Activated CD4-positive, alpha-beta T cell treated with anti-CD3 and anti-CD28 coated beads for 36 hours (primary cell): ENCODE results near the gene SUFU. TPM values are rescaled to one million over a fixed set of nuclear protein-coding genes. Genes with fewer than 3 reads are reported as not detected.
"Not testable (repeated sequence)": the region's sequence is repeated elsewhere in the genome, so short reads cannot be mapped to it uniquely, and the experiment has no call there.

Experiments
- ATAC-seq: fragments of 200-7000 bp; cut with Tn5 transposase; one replicate; pipeline ENCODE4 v1.10.0; 2021; ENCODE audit warnings: mild to moderate bottlenecking, moderate library complexity
- CTCF ChIA-PET: fragments of 350-600 bp; sonication (Branson Sonifier 250); formaldehyde crosslinking; loops from one replicate; lab custom pipeline; 2021; ENCODE audit warnings: antibody characterized with exemption; lab: Charles Lee
- POLR2A ChIA-PET: fragments of 350-600 bp; sonication (Branson Sonifier 250); formaldehyde crosslinking; loops from one replicate; lab custom pipeline; 2021; ENCODE audit warnings: antibody characterized with exemption, inconsistent platforms; lab: Charles Lee
- DNase-seq: peaks from one replicate; pipeline ENCODE4 v3.0.0-alpha.2; 2020
- H3K27ac Mint-ChIP-seq: one replicate; pipeline ENCODE4 v1.8.0; 2021; ENCODE audit warnings: mixed read lengths
- H3K27me3 Mint-ChIP-seq: one replicate; pipeline ENCODE4 v1.8.0; 2021; ENCODE audit warnings: mixed read lengths
- H3K36me3 Mint-ChIP-seq: one replicate; pipeline ENCODE4 v1.8.0; 2021; ENCODE audit warnings: low read depth, mixed read lengths
- H3K4me1 Mint-ChIP-seq: one replicate; pipeline ENCODE4 v1.8.0; 2021; ENCODE audit warnings: mixed read lengths
- H3K4me3 Mint-ChIP-seq: one replicate; pipeline ENCODE4 v1.8.0; 2021; ENCODE audit warnings: mild to moderate bottlenecking, moderate library complexity, mixed read lengths
- H3K9me3 Mint-ChIP-seq: one replicate; pipeline ENCODE4 v1.8.0; 2021; ENCODE audit warnings: low read depth, mixed read lengths
- intact Hi-C, 2 experiments: fragments of 100-400 bp; cut with DNase I in 1 of 2; cut with micrococcal nuclease in 1 of 2; formaldehyde crosslinking; loops; one replicate each; pipeline versions ENCODE4 v1.14.2 to v1.15.1; 2022 to 2024; cut with DNase I, micrococcal nuclease
- total RNA-seq, 2 experiments: library from RNA; stranded (reverse); gene quantifications; one replicate each; pipeline ENCODE4 v1.2.3, GENCODE V29; 2021

The SUFU gene
- total RNA-seq, 2 experiments from 2014 or later = 8.4 to 9.5 TPM

DNA sequence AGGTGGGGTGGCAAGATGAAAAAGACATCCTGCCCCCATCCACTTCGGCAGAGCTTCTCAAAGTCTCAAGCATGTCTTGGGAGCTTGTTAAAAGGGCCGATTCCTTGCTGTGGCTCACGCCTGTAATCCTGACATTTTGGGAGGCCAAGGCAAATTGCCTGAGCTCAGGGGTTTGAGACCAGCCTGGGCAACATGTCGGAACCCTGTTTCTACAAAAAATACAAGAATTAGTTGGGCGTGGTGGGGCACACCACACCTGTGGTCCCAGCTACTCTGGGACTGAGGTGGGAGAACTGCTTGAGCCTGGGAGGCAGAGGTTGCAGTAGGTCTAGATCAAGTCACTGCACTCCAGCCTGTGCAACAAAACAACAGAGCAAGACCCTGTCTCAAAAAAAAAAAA, 155.0 kb downstream of the SUFU start:
- H3K27me3 Mint-ChIP-seq = no peaks in the 10 kb centered on the region
- DNase-seq (no peak), ATAC-seq (no peak)
- peaks cover 14% of the 10 kb centered on the region for H3K36me3 Mint-ChIP-seq
- peaks cover 45% of the 10 kb centered on the region for H3K4me1 Mint-ChIP-seq
- ChIA-PET POLR2A (interaction anchor here (1.1 kb wide), 1 partner anchor 16 kb away, joined by 3 read pairs; no protein-coding TSS in a partner anchor), CTCF (interaction anchor here (0.7 to 4.1 kb wide), 2 partner anchors 14 to 112 kb away, joined by 3 to 11 read pairs; partner anchors contain the start of gene TRIM8)
- intact Hi-C loops = no loop called here
- no peaks in the 10 kb centered on the region for H3K9me3 Mint-ChIP-seq
- peak overlapping the region; percentile 64 for H3K27ac Mint-ChIP-seq
- H3K4me3 Mint-ChIP-seq = no peak overlapping the region

DNA sequence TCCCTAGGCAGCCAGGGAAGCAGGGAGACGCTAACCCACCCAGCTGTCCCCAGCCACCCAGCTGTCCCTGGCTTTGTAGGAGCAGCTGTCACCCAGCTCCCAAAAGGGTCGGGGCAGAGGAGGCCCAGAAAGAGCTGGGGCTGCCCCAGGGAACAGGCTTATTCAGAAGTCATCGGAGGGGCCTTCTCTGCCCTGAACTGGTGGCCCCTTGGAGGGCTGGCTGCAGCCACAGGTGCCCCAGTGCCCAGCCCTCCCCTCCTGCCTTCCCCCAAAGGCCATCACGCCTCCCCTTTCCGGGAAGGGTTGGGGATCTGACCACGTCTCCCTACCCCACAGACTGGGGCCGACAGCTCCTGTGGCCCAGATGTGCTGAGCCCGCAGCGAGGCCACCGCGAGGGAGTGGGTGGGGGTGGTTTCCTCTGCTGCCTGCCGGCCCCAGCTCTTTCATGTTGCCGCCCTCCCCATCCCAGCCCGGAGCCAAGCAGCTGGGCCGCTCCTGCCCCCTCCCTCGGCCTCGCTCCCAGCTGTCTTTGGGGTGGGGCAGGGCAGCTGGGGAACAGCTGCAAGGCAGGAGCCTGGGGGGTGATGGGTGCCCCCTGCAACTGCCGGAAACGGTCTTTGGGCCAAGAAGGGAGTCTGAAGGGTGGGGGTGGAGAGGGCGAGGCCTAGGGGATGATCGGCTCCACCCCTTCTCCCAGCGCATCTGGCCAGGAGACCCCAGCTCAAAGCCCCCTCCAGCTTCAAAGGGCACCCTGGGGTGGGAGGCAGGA, 157.3 kb downstream of the SUFU start:
- Mint-ChIP-seq H3K4me3 (peak overlapping the region; percentile 48), H3K27me3 (no peaks in the 10 kb centered on the region), H3K27ac (peak overlapping the region; percentile 80), H3K9me3 (no peaks in the 10 kb centered on the region), H3K4me1 (peaks cover 45% of the 10 kb centered on the region), H3K36me3 (peaks cover 13% of the 10 kb centered on the region)
- intact Hi-C loops = loop anchor here (1.0 kb wide), 1 partner anchor 15 kb away; no protein-coding TSS in a partner anchor
- CTCF ChIA-PET = interaction anchor here (0.6 to 1.6 kb wide), 4 partner anchors 11 to 51 kb away, joined by 3 to 12 read pairs (median 3); no protein-coding TSS in a partner anchor
- POLR2A ChIA-PET = interaction anchor here (0.6 to 1.4 kb wide), 3 partner anchors 15 to 123 kb away, joined by 4 to 9 read pairs (median 6); partner anchors contain the start of genes ARL3 and SFXN2
- ATAC-seq (peak; percentile 82), DNase-seq (peak; percentile 88)

DNA sequence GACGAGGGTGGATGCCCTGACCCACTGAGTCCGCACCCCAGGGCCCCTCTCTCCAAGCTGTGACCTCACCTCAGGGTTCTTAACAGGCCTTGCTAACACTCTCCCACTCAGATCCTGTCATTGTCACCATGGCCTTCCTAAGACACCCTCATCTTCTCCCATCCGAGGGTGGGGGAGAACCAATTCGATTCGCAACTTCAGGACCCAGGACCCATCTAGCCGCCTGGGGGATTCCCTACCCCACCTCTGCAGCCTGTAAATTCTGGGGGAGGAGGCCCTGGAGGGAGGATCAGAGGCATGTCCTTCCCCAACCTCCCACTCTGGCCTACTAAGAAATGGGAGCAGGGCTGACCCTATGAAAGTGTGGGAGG, 157.9 kb downstream of the SUFU start:
- Mint-ChIP-seq H3K4me1 (peaks cover 45% of the 10 kb centered on the region), H3K36me3 (peaks cover 13% of the 10 kb centered on the region), H3K4me3 (peak overlapping the region; percentile 48), H3K27me3 (no peaks in the 10 kb centered on the region), H3K9me3 (no peaks in the 10 kb centered on the region), H3K27ac (peak overlapping the region; percentile 80)
- intact Hi-C loops = loop anchor here (1.0 kb wide), 1 partner anchor 15 kb away; no protein-coding TSS in a partner anchor
- CTCF ChIA-PET = interaction anchor here (0.6 to 1.6 kb wide), 4 partner anchors 12 to 50 kb away, joined by 3 to 12 read pairs (median 3); no protein-coding TSS in a partner anchor
- peak; percentile 53 for ATAC-seq
- POLR2A ChIA-PET = interaction anchor here (1.4 kb wide), 1 partner anchor 52 kb away, joined by 6 read pairs; the partner anchor contains the start of genes ARL3 and SFXN2
- no peak for DNase-seq

DNA sequence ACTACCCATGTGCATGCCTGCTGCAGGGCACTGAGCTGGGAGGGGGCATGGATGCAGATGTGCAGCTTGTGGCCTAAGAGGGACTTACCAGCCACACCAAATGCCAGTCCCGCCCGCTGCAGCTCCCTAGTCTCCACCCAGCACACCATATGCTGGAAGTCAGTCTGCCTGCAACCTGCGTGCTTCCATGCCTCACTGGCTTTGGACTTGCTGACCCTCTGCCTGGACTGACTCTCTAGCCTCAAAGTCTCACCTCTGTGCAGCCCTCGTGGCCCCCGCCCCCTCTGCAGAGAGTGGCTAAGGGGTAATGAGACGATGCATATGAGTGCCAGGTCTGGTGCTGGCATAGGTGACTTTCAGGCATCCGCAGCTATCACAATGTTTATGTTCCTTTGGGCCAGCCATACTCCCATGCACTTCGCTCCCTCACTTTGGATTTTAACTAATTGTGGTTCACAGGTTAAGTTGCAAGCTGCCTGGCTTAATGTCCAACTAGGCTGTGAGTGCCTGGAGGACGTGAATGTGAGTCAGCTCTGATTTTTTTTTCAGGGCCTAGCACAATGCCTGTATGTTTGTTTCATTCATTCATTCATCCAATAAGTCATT, 162.2 kb downstream of the SUFU start:
- no peaks in the 10 kb centered on the region for H3K36me3 Mint-ChIP-seq
- intact Hi-C loops = no loop called here
- H3K4me3 Mint-ChIP-seq = no peak overlapping the region
- ChIA-PET POLR2A (interaction anchor here (0.6 kb wide), 1 partner anchor 46 kb away, joined by 8 read pairs; no protein-coding TSS in a partner anchor), CTCF (interaction anchor here (1.1 to 1.5 kb wide), 3 partner anchors 18 to 31 kb away, joined by 4 to 5 read pairs (median 4); no protein-coding TSS in a partner anchor)
- no peak for ATAC-seq
- peaks cover 26% of the 10 kb centered on the region for H3K4me1 Mint-ChIP-seq
- no peak for DNase-seq
- no peaks in the 10 kb centered on the region for H3K27me3 Mint-ChIP-seq
- no peak overlapping the region for H3K27ac Mint-ChIP-seq
- H3K9me3 Mint-ChIP-seq = no peaks in the 10 kb centered on the region

DNA sequence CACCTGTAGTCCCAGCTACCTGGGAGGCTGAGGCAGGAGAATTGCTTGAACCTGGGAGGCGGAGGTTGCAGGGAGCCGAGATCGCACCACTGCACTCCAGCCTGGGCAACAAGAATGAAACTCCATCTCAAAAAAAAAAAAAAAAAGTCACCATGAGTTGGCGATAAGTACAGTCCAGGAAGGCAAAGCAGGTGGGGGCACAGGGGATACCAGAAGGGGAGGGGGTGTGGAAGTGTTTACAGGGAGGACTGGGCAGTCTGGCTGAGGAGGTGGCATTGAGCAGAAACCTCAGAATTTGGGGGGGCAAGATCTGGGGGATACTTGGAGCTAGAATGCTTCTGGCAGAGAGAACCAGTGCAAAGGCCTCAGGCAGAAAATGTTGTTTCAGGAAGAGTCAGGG, 163.6 kb downstream of the SUFU start:
- ChIA-PET POLR2A (interaction anchor here (0.6 kb wide), 1 partner anchor 9 kb away, joined by 5 read pairs; no protein-coding TSS in a partner anchor), CTCF (interaction anchor here (0.9 kb wide), 1 partner anchor 46 kb away, joined by 3 read pairs; no protein-coding TSS in a partner anchor)
- H3K27ac Mint-ChIP-seq, H3K9me3 Mint-ChIP-seq, H3K36me3 Mint-ChIP-seq, intact Hi-C loops, H3K27me3 Mint-ChIP-seq, H3K4me3 Mint-ChIP-seq, DNase-seq, ATAC-seq: not testable (repeated sequence)
- peaks cover 13% of the 10 kb centered on the region for H3K4me1 Mint-ChIP-seq

DNA sequence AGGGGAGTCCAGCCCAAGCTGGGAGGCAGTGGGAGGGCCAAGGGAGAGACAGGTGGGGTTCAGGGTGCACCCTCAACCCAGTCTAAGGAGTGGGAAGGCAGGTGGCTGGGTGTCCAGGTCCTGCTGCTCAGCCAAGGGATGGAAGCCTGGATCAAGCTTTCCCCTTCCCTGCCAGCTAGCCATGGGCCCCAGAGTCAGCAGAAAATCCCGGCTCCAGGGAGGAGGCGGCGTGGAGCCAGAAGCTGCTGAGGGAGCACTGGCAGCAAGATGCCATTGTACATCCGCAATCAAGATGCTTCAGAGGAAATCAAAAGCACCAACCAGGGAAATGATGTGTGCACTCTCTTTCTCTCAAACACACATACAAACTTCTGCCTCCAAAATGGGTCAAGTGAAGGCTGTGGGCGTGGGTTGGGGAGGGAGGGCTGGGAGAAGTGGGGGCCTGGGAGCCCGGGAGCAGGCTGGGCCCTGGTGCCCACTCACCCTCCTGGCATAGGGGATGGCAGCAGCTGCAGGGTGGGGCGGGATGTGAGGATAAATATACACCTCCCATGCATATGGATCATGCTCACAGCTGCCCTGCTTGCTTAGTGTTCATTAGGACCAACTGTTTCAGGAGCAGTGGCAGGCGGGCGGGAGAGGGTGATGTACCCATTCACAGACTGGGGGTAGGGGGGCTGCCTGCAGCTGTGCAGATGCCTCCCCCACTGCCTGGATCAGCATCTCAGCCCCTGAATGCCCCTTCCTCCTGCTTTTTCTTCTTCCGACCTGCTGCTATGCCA, 164.7 kb downstream of the SUFU start:
- Mint-ChIP-seq H3K36me3 (no peaks in the 10 kb centered on the region), H3K4me1 (peaks cover 19% of the 10 kb centered on the region), H3K27ac (no peak overlapping the region), H3K4me3 (no peak overlapping the region), H3K9me3 (no peaks in the 10 kb centered on the region), H3K27me3 (no peaks in the 10 kb centered on the region)
- ChIA-PET CTCF (interaction anchor here (0.8 kb wide), 1 partner anchor 572 kb away, joined by 3 read pairs; no protein-coding TSS in a partner anchor), POLR2A (no interaction called here)
- ATAC-seq = no peak
- intact Hi-C loops = no loop called here
- DNase-seq = no peak

DNA sequence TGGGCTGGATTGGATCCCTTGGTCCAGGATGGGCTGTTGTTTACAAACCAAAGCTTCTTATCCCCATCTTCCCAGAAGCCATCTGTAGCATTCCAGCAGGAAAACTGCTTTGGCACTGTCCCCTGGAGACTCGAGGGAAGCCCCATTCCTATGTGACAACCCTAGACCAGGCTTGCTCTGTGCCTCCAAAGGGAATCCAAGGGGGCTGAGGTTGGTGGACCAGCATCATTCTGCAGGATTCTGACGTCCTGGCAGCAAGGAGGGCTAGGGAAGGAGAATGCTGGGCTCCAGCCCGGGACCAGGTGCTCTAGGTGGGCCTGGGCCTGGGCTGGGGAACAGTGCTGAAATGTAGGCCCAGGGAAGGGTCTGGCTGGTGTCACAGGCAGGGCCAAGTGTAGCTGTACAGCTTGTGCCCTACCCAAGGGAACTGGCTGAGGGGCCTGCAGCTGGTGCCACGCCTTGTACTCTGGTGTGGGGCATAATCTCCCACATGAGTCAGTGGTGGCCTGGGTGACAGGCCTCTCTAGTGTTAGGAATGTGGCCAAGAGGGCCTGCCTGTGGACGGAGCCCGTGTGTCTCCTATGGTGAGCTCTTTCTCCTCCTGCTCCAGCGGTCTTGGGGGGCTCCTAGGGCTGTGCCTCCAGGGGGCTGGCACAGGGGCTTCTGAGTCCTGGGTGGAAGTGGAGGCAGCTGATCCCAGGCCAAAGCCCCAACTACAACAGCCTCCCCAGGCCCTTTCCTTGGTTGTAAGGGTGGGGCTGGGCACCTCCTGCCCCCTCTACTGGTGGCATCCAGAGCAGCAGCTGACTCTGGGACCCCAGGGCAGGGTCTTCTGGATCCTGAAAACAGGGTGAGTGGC, 165.7 kb downstream of the SUFU start:
- Mint-ChIP-seq H3K4me1 (peaks cover 28% of the 10 kb centered on the region), H3K27me3 (no peaks in the 10 kb centered on the region), H3K4me3 (no peak overlapping the region), H3K36me3 (no peaks in the 10 kb centered on the region), H3K9me3 (no peaks in the 10 kb centered on the region), H3K27ac (no peak overlapping the region)
- POLR2A ChIA-PET = interaction anchor here (0.7 kb wide), 1 partner anchor 18 kb away, joined by 3 read pairs; no protein-coding TSS in a partner anchor
- DNase-seq (no peak), ATAC-seq (no peak)
- CTCF ChIA-PET = interaction anchor here (0.6 to 1.6 kb wide), 7 partner anchors 10 to 209 kb away, joined by 3 to 5 read pairs (median 3); no protein-coding TSS in a partner anchor
- intact Hi-C loops = no loop called here

DNA sequence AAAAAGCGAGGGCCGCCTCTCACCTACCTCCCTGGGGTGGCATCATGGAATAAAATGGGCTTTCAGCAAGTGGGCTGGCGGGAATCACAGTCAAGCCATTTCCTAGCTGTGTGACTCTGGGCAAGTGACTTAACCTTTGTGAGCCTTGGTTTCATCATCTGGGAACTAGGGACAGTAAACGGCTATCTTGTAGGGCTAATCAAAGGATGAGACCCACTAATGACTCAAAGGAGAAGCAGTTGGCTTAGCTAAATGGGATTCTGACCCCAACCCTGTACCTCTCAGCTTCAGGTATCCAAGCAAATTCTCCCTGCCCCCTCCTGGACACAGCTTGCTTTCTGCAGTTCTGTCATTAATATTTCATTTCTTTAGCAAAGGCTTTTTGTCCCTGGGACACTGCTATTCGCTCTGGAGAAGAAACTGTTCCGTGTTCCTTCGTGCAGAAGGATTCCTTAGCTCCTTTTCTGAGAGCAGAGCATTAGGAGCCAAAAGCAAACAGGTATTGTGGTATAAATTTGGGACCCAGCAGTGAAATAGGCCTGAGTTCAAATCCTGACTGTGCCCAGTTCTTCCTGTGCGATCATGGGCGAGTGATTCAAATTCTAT, 166.4 kb downstream of the SUFU start:
- ATAC-seq (no peak), DNase-seq (no peak)
- ChIA-PET POLR2A (interaction anchor here (0.7 kb wide), 1 partner anchor 19 kb away, joined by 3 read pairs; no protein-coding TSS in a partner anchor), CTCF (interaction anchor here (0.6 to 1.6 kb wide), 7 partner anchors 9 to 208 kb away, joined by 3 to 5 read pairs (median 3); no protein-coding TSS in a partner anchor)
- no peak overlapping the region for H3K27ac Mint-ChIP-seq
- no peaks in the 10 kb centered on the region for H3K36me3 Mint-ChIP-seq
- no peak overlapping the region for H3K4me3 Mint-ChIP-seq
- H3K4me1 Mint-ChIP-seq = peaks cover 36% of the 10 kb centered on the region
- no peaks in the 10 kb centered on the region for H3K27me3 Mint-ChIP-seq
- H3K9me3 Mint-ChIP-seq = no peaks in the 10 kb centered on the region
- intact Hi-C loops = no loop called here

DNA sequence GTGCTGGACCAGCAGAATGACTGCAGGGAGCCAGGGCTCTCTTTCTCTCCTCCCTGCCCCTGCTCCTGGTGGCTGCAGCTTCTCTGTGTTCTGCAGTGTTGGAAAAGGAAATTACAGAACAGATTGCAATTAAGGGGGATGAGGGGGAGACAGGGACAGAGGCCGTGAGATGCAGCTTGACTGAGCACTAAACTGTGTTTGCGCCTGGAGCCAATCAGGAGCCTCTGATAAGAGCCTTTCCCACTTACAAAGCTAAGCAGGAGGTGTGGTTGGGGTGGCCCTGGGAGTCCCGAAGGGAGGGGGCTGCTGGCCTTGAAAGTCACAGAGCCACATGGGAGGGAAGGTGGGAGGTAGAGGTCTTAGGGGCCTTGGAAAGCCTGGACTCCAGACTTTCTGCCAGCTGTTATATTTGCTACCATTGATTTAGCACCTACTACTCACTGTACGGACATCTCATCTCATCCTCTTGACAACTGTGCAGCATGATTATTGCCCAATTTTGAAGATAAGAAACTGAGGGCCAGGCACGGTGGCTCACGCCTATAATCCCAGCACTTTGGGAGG, 167.2 kb downstream of the SUFU start:
- no peak for ATAC-seq
- Mint-ChIP-seq H3K27me3 (no peaks in the 10 kb centered on the region), H3K9me3 (no peaks in the 10 kb centered on the region), H3K27ac (no peak overlapping the region), H3K36me3 (no peaks in the 10 kb centered on the region), H3K4me3 (no peak overlapping the region), H3K4me1 (peaks cover 44% of the 10 kb centered on the region)
- POLR2A ChIA-PET = no interaction called here
- no peak for DNase-seq
- intact Hi-C loops = no loop called here
- CTCF ChIA-PET = interaction anchor here (1.2 to 1.6 kb wide), 3 partner anchors 8 to 69 kb away, joined by 3 to 4 read pairs (median 3); no protein-coding TSS in a partner anchor
